ENCODE measurements around the gene RPUSD1. TPM values are rescaled to one million over a fixed set of nuclear protein-coding genes. Genes with fewer than 3 reads are reported as not detected.

The RPUSD1 gene
- total and polyA plus RNA-seq, 2 of the 13 experiments (the other 11 are each of a cell fraction or from before 2014, with no cell fraction given), result 13.1 to 26.2 TPM

DNA sequence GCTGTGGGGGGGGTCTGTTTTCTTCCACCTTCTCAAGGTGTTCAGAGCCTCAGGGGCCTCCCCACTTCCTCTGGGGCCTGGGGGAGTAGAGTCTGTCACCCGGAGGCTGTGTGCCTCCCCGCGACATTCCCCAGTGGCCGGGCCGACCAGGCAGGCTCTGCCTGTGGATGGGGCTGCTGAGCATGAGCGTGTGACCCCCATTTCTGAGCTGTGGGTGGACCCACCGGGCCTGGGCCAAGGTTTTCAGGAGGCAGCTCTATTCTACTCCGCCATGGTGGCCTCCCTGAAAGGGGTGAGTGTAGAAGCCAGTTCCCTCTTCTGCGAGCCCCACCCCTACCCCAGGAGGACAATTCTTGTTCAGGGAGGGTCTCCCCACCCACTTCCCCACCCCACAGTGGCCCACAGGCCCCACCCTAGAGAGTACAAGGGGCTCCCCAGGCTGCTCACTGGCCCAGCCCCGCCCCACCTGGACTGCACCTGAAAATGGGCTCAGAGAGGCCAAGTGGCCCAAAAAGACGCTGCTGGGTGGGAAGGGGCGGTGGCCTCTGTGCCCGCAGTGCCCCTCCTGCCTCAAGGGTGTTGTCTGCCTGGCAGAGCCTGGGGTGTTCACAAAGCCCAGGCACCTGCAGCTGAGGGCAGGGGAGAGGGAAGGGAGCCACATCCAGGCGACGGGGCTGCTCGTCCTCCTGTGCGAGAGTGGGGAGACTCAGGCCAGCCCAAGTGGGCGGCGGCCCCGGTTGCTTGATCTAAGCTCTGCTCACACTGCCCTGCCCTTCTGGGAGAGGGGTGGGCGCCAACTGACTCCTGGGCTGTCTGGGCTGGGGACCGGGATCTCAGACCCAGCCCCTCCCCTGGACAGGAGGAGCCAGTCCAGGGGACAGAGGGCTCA lies 26.3 kb downstream of the RPUSD1 start:
- WGBS (ENCODE audit: low lambda C conversion rate), result 38% methylated on average over 2 of the region's 22 CpGs
- Histone ChIP-seq H3K4me3 (replicated peaks in 1 of 3; ENCODE audit: insufficient read depth in 1 of 3, low read depth in 2 of 3, low read length in 3 of 3) (peak overlapping the region in 2 of 3 experiments; percentile 40 to 68; a peak in 3 of 6 replicates), H3K9ac (ENCODE audit: insufficient read depth, low read depth, low read length) (peak overlapping the region; percentile 19; the same call in 1 of the 2 replicates), H2AFZ (ENCODE audit: low read length) (no peak overlapping the region), H3K4me1 (ENCODE audit: insufficient read depth, low read length) (peaks cover 32% of the 10 kb centered on the region), H3K79me2 (ENCODE audit: insufficient read depth, low read length) (no peaks in the 10 kb centered on the region), H3K4me2 (ENCODE audit: low read depth, low read length) (peak overlapping the region; percentile 84), H3K27ac (ENCODE audit: extremely low read length, insufficient read depth, low read length) (no peak overlapping the region), H3K9me3 (ENCODE audit: low read length) (no peaks in the 10 kb centered on the region), H4K20me1 (ENCODE audit: insufficient read depth, low read length) (no peaks in the 10 kb centered on the region), H3K27me3 (ENCODE audit: control insufficient read depth in 1 of 2, insufficient read depth in 2 of 2, low read length in 2 of 2) (peaks cover 3 to 9% of the 10 kb centered on the region in 2 experiments; a peak in 4 of 5 replicates), H3K36me3 (replicated peaks in 1 of 2; ENCODE audit: control insufficient read depth in 1 of 2, insufficient read depth in 2 of 2, low read length in 2 of 2) (no peaks in the 10 kb centered on the region)
- intact Hi-C loops (cut with micrococcal nuclease; ENCODE audit: unreplicated experiment), result no loop called here
- peak; percentile 5 for ATAC-seq
- no peak for DNase-seq (ENCODE audit: low spot score)
- TF ChIP-seq, protein P1, sequence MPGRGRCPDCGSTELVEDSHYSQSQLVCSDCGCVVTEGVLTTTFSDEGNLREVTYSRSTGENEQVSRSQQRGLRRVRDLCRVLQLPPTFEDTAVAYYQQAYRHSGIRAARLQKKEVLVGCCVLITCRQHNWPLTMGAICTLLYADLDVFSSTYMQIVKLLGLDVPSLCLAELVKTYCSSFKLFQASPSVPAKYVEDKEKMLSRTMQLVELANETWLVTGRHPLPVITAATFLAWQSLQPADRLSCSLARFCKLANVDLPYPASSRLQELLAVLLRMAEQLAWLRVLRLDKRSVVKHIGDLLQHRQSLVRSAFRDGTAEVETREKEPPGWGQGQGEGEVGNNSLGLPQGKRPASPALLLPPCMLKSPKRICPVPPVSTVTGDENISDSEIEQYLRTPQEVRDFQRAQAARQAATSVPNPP (CRISPR knock-in tag; IDR thresholded peaks at IDR 0.05), result no peak
- TF ChIP-seq GATA4 (IDR thresholded peaks at IDR 0.05; ENCODE audit: borderline replicate concordance, low read depth) (no peak), SRSF1 (optimal IDR thresholded peaks at IDR 0.05; ENCODE audit: low read depth, low read length) (peak; percentile 25)
- TF ChIP-seq, protein P2, sequence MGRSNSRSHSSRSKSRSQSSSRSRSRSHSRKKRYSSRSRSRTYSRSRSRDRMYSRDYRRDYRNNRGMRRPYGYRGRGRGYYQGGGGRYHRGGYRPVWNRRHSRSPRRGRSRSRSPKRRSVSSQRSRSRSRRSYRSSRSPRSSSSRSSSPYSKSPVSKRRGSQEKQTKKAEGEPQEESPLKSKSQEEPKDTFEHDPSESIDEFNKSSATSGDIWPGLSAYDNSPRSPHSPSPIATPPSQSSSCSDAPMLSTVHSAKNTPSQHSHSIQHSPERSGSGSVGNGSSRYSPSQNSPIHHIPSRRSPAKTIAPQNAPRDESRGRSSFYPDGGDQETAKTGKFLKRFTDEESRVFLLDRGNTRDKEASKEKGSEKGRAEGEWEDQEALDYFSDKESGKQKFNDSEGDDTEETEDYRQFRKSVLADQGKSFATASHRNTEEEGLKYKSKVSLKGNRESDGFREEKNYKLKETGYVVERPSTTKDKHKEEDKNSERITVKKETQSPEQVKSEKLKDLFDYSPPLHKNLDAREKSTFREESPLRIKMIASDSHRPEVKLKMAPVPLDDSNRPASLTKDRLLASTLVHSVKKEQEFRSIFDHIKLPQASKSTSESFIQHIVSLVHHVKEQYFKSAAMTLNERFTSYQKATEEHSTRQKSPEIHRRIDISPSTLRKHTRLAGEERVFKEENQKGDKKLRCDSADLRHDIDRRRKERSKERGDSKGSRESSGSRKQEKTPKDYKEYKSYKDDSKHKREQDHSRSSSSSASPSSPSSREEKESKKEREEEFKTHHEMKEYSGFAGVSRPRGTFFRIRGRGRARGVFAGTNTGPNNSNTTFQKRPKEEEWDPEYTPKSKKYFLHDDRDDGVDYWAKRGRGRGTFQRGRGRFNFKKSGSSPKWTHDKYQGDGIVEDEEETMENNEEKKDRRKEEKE (IDR thresholded peaks at IDR 0.05), result no peak
- CTCF ChIA-PET (ENCODE audit: low intra/inter-chr PET ratio, low total read pairs), result no interaction called here
- POLR2A ChIA-PET, result interaction anchor here (0.8 to 2.0 kb wide), 13 partner anchors 8 to 49 kb away, joined by 3 to 18 read pairs (median 4); partner anchors contain the start of genes ANTKMT, CCDC78, CHTF18 and CIAO3
- no peak for FAIRE-seq
- in situ Hi-C loops (cut with HindIII; ENCODE audit: extremely low pct_ligation_motif_present, low pct_unique_long_range_greater_than_20kb), result no loop called here
- BruUV-seq (replicated peaks), result no TSS peak
